GM12874 (cell line): ENCODE data around the gene HOXD4.

Source experiments
- TF ChIP-seq, protein P1 (sequence below): IDR thresholded peaks from 2 replicates; pipeline ENCODE4 v1.5.1; 2011; ENCODE audit warnings: low read depth, mild to moderate bottlenecking, control low read depth, low read length, moderate library complexity; ENCODE audit not compliant: insufficient read depth

HOXD4 gene

DNA sequence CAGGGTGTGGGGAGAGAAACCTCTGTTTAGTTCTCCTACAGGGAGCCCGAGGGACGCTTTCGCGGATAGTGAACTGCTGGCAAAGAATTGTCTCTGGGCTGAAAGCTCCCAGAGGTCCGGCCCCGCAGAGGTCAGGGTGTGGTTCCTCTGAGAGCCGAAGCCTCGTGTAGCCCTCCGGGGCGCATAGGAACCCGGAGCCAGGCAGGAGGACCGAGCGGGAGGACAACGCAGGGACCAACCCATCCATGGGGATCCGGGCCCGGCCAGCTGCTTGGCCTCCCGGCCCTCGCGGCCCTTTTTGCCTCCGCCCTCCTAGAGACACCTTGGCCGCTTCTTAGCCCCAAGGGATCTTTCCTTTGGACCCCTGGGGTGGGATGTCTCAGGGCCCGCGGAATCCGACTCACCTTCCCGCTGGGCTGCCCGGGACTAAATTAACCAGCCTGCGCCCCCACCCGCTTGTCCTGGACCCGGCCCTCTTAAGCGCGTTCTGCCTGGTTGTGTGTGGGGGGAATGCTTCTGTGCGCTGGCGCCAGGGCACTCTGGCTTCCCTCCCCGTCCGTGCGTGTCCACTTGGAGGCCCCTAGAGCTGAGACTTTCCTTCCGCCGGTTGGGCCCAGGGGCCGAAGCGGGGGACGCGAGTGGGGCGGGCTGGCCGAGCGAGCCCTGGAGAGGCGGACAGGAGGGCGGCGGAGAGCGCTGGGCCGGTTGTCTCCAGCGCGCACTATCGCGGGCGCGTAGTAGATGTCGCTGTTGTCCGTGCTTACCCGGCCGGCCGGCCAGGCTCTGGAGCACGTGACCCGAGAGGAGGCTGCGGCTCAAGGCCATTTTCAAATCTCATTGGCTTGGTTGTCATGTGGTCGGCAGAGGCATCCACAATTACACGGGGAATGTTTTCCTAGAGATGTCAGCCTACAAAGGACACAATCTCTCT lies 35.2 kb upstream of the HOXD4 start, which contains the start of gene HOXD10:
TSS of gene HOXD10 (plus strand) at position 896 of the 931 bp plus-strand sequence. CDS start 56 bp downstream, outside the sequence.
- TF ChIP-seq, protein P1, sequence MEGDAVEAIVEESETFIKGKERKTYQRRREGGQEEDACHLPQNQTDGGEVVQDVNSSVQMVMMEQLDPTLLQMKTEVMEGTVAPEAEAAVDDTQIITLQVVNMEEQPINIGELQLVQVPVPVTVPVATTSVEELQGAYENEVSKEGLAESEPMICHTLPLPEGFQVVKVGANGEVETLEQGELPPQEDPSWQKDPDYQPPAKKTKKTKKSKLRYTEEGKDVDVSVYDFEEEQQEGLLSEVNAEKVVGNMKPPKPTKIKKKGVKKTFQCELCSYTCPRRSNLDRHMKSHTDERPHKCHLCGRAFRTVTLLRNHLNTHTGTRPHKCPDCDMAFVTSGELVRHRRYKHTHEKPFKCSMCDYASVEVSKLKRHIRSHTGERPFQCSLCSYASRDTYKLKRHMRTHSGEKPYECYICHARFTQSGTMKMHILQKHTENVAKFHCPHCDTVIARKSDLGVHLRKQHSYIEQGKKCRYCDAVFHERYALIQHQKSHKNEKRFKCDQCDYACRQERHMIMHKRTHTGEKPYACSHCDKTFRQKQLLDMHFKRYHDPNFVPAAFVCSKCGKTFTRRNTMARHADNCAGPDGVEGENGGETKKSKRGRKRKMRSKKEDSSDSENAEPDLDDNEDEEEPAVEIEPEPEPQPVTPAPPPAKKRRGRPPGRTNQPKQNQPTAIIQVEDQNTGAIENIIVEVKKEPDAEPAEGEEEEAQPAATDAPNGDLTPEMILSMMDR, result no peak

DNA sequence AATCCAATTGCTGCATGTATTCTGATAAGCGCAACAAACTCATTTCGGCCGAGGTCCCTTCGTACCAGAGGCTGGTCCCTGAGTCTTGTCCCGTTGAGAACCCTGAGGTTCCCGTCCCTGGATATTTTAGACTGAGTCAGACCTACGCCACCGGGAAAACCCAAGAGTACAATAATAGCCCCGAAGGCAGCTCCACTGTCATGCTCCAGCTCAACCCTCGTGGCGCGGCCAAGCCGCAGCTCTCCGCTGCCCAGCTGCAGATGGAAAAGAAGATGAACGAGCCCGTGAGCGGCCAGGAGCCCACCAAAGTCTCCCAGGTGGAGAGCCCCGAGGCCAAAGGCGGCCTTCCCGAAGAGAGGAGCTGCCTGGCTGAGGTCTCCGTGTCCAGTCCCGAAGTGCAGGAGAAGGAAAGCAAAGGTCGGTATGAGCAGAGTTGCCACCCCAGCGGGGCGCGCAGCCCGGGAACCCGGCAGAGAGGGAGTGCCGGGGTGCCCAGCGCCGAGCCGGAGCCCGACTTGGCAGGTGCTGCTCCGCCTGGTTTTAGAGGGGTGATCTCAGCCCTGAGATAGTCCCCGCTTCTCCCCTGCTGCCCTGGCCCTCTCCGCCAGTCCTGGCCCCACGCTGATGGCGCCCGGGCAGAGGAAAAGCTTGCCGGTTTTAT lies 34.1 kb upstream of the HOXD4 start:
- TF ChIP-seq, protein P1, result no peak

DNA sequence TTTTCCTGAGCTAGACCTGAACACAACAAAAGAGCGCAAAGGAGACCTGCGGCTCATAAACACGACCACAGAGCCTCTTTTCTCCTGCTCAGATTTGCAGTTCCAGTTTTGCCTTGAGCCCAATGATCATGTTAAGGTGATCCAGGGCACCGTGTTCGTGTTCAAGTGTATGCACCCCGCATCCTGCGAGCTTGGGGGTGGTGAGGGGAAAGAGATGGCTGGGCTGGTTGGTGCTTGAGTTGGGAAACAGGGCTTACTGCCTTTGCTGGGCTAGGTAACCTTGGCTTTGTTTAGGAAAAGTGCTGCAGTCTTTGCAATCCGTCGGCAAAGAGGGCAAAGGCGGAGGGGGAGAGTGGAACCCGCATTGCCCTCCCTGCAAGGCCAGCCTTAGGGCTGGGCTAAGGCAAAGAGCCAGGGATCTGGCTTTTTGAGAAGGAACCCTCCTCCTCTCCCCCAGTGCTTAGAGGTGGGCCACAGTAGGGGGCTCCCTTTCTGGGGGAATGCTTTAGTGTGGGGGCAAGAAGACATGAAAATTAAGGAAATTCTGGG lies 33.5 kb upstream of the HOXD4 start:
- TF ChIP-seq, protein P1, result no peak

DNA sequence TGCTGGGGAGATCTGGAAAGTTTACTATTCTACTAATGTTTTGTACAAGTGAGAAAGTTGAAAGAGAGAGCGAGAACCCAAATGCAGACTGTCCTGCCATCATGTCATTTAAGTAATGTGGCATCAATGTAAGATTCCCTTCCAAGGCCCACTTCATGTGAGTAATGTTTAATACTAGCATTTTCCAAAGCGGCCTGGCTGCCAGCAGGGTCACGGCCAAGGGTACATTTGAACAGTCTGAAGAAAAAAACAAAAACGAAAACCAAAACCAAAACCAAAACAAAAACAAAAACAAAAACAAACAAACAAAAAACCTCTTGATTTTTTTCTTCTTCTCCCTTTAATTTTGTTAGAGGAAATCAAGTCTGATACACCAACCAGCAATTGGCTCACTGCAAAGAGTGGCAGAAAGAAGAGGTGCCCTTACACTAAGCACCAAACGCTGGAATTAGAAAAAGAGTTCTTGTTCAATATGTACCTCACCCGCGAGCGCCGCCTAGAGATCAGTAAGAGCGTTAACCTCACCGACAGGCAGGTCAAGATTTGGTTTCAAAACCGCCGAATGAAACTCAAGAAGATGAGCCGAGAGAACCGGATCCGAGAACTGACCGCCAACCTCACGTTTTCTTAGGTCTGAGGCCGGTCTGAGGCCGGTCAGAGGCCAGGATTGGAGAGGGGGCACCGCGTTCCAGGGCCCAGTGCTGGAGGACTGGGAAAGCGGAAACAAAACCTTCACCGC lies 32.6 kb upstream of the HOXD4 start:
- TF ChIP-seq, protein P1, result peak; percentile 51

DNA sequence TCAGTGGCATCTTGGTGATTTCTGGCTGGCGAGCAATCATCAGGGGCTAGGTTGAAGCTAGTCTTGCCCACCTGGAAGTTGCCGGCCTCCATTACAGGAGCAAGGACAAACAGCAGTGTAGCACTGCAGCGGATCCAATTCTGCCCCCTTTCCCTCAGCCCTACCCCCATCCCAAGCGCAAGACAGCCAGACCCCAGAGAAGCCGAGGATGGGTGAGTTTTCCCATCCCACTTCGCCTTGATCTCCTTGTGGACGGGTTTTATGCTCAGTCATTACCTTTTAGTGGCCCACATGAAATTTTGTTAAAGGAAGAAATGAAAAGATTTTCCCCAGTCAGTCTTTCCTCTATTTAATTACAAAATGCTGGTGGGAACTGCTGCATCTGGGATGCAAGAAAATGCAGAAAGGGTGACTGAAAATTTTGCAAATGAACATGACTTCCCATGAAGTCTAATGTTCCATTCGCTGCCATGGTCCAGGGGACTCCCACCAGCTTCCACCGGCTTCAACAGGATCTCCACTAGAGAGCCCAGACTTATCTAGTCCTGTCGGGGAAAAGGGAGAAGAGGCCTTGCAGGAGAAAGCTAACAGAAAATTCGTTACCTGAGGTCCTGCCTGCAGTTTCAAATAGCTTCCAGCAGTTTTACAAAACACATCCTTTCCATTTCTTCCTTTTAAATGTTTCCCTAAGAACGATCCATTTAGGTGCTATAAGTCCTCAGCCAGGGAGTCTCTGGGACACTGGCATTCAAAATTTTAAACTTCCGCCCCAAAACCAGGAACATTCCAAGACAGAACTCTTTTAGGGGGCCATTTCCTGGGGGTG lies 30.8 kb upstream of the HOXD4 start:
- TF ChIP-seq, protein P1, result no peak

DNA sequence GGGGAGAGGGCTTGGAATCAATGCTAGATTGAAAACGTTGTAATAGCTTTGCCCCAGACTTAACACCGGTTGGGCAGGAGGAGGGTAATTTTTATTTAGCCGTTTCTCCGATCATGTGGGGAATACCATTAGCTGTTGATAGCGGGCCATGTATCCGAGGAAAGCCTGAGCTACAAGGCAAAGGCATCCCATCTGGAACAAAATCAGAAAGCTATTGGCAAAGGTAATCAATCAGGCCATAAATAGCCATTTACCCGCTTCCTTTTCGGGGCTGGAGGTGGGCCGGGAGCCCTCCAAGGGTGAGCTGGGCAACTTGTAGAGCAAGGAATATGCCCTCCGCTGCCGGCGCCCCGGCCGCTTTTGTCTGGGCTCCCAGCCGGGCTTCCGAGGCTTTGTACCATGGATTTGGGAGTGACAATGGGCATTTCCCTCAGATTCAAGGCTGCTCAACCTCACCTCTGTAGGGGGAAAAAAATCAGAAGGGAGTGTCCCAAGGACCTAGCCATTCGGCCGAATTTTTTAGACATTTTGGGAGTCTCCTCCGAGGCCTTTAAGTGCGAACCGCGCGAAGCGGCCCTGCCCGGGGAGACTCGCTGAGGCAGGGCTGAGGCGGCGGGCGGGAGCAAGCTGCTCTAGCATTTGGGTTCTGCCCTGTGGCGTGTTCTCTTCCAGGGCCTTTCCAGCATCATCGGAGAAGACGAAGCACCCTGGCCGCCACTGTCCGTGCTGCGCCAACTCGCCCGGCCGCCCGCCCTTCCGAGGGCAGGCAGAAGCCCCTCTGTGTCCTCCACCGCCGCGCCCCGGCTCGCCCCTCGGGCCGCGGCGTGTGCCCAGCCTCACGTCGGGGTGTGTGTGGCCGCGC lies 29.9 kb upstream of the HOXD4 start:
- TF ChIP-seq, protein P1, result no peak
